K562 (cell line): ENCODE results near the gene TSPAN13. TPM values are rescaled to one million over a fixed set of nuclear protein-coding genes. Genes with fewer than 3 reads are reported as not detected.

Experiments
- ATAC-seq: fragments of 200-7000 bp; cut with Tn5 transposase; 3 replicates; pipeline ENCODE4 v1.9.1; 2020; ENCODE audit warnings: moderate library complexity
- BruUV-seq: library from RNA; stranded (reverse); fragments of 400-500 nt; replicated peaks from 2 replicates; lab custom pipeline; 2021; lab: Mats Ljungman, UMichigan
- CTCF ChIA-PET: fragments of 300-600 bp; formaldehyde crosslinking; extraction: SDS; loops from one replicate; lab custom pipeline; 2021; ENCODE audit warnings: low intra/inter-chr PET ratio; lab: Yijun Ruan, JAX
- POLR2A ChIA-PET: fragments of 300-600, 350-650 bp; sonication (Branson Sonifier 250); formaldehyde crosslinking; extraction: SDS; loops from one replicate; lab custom pipeline; 2021; ENCODE audit warnings: antibody characterized with exemption, inconsistent platforms; lab: Yijun Ruan, JAX
- DNase-seq, 4 experiments: peaks; one replicate each; pipeline versions ENCODE4 v3.0.0 to v3.0.0-alpha.2; 2011 to 2018; ENCODE audit warnings: low spot score in 3 of 4, mixed read lengths in 3 of 4; ENCODE audit errors: extremely low read depth in 1 of 4
- FAIRE-seq: peaks from 2 replicates; lab custom pipeline; 2011; peaks lifted over from hg19 to GRCh38; lab: Jason Lieb, UNC
- H2AFZ ChIP-seq: 2 replicates; pipeline ENCODE4 v1.6.0; 2011; ENCODE audit warnings: low read depth, low read length, control low read depth, inconsistent platforms
- H3K27ac ChIP-seq: fragments of 200-600 bp; 3 replicates; pipeline ENCODE4 v1.8.0; 2011; ENCODE audit warnings: low read depth, mild to moderate bottlenecking, control low read depth, inconsistent platforms, low read length, moderate library complexity, mixed read lengths; ENCODE audit errors: extremely low read depth
- H3K27me3 ChIP-seq, 2 experiments: fragments of 300-600 bp in 1 of 2; 2 replicates in 1 of 2; 3 replicates in 1 of 2; pipeline versions ENCODE4 v1.6.0 to v1.8.0; 2011; ENCODE audit warnings: inconsistent platforms in 2 of 2, low read length in 2 of 2, mild to moderate bottlenecking in 1 of 2, mixed read lengths in 1 of 2, moderate library complexity in 1 of 2; ENCODE audit not compliant: control insufficient read depth in 2 of 2, insufficient read depth in 2 of 2
- H3K36me3 ChIP-seq: fragments of 300-600 bp; 3 replicates; pipeline ENCODE4 v1.8.0; 2011; ENCODE audit warnings: mild to moderate bottlenecking, low read length, inconsistent platforms; ENCODE audit not compliant: control insufficient read depth, insufficient read depth
- H3K4me1 ChIP-seq, 2 experiments: fragments of 200-600 bp in 1 of 2; replicated peaks in 1 of 2; 2 replicates in 1 of 2; 3 replicates in 1 of 2; pipeline versions ENCODE4 v1.5.1 to v1.8.0; 2011; ENCODE audit warnings: inconsistent platforms in 2 of 2, low read length in 2 of 2, mild to moderate bottlenecking in 1 of 2, mixed read lengths in 1 of 2, moderate library complexity in 1 of 2; ENCODE audit not compliant: control insufficient read depth in 2 of 2, insufficient read depth in 2 of 2
- H3K4me2 ChIP-seq: 2 replicates; pipeline ENCODE4 v1.6.1; 2011; ENCODE audit warnings: low read length, control low read depth, inconsistent platforms, mixed read lengths; ENCODE audit not compliant: insufficient read depth
- H3K4me3 ChIP-seq: fragments of 200-600 bp; sonication (generic), shearing (Covaris generic); 2 replicates; pipeline ENCODE4 v1.5.1; 2016; ENCODE audit warnings: control low read depth, inconsistent platforms
- H3K79me2 ChIP-seq: fragments of 200-600 bp; 3 replicates; pipeline ENCODE4 v1.8.0; 2011; ENCODE audit warnings: low read length, inconsistent platforms; ENCODE audit not compliant: control insufficient read depth, insufficient read depth
- H3K9ac ChIP-seq, 2 experiments: 2 replicates each; pipeline versions ENCODE4 v1.6.0 to v1.6.1; 2011; ENCODE audit warnings: low read depth in 2 of 2, low read length in 2 of 2, control low read depth in 1 of 2, inconsistent platforms in 1 of 2, mild to moderate bottlenecking in 1 of 2, mixed read lengths in 1 of 2; ENCODE audit not compliant: insufficient read depth in 1 of 2
- H3K9me1 ChIP-seq: one replicate; pipeline ENCODE4 v1.6.0; 2011; ENCODE audit warnings: inconsistent platforms, mild to moderate bottlenecking, low read length, moderate library complexity; ENCODE audit not compliant: control insufficient read depth, insufficient read depth
- H3K9me3 ChIP-seq: replicated peaks from 2 replicates; pipeline ENCODE4 v1.5.1; 2011; ENCODE audit warnings: low read depth, low read length, inconsistent platforms; ENCODE audit not compliant: control insufficient read depth, insufficient read depth
- H4K20me1 ChIP-seq: replicated peaks from 2 replicates; pipeline ENCODE4 v1.6.1; 2011; ENCODE audit warnings: low read length, inconsistent platforms, mixed read lengths; ENCODE audit not compliant: control insufficient read depth, insufficient read depth
- ARHGAP35 ChIP-seq: fragments of 450-650 bp; IDR thresholded peaks from 2 replicates; pipeline ENCODE4 v1.6.1; 2018; ENCODE audit not compliant: partially characterized antibody
- CC2D1A ChIP-seq: fragments of 450-650 bp; IDR thresholded peaks from 2 replicates; pipeline ENCODE4 v1.6.1; 2017; ENCODE audit warnings: mild to moderate bottlenecking
- CREM ChIP-seq: IDR thresholded peaks from 2 replicates; pipeline ENCODE4 v1.6.1; 2014; ENCODE audit warnings: antibody characterized with exemption, low read depth
- DDX20 ChIP-seq: fragments of 450-650 bp; IDR thresholded peaks from 2 replicates; pipeline ENCODE4 v1.6.1; 2016; ENCODE audit warnings: missing genetic modification characterization, low read depth, mild to moderate bottlenecking, missing compliant biosample characterization, moderate library complexity
- E2F3 ChIP-seq: fragments of 250-450 bp; sonication (Bioruptor Pico); IDR thresholded peaks from 2 replicates; pipeline ENCODE4 v1.4.0; 2020; ENCODE audit warnings: mild to moderate bottlenecking
- ESRRA ChIP-seq: fragments of 450-650 bp; IDR thresholded peaks from 2 replicates; pipeline ENCODE4 v1.6.1; 2014; ENCODE audit warnings: low read depth, mild to moderate bottlenecking, moderate library complexity, borderline replicate concordance
- JUN ChIP-seq, 2 experiments: sonication (generic) in 1 of 2; formaldehyde crosslinking in 1 of 2; IDR thresholded peaks; 2 replicates each; pipeline versions ENCODE4 v1.6.1 to v1.8.0; 2012 to 2022; ENCODE audit warnings: borderline replicate concordance in 2 of 2, mild to moderate bottlenecking in 2 of 2, improper control_type of control experiment in 1 of 2, low read depth in 1 of 2, low read length in 1 of 2, missing genetic modification reagents in 1 of 2
- POLR2B ChIP-seq: fragments of 450-650 bp; IDR thresholded peaks from 2 replicates; pipeline ENCODE4 v1.6.1; 2018; ENCODE audit warnings: low read depth; ENCODE audit not compliant: partially characterized antibody
- REST ChIP-seq, 2 experiments: fragments of 450-650 bp; formaldehyde crosslinking in 1 of 2; IDR thresholded peaks; 2 replicates each; pipeline versions ENCODE4 v1.4.0 to v1.6.1; 2014 to 2020; ENCODE audit warnings: mild to moderate bottlenecking in 2 of 2, borderline replicate concordance in 1 of 2, low read depth in 1 of 2
- SMARCA4 ChIP-seq: fragments of 450-650 bp; IDR thresholded peaks from 2 replicates; pipeline ENCODE4 v1.6.1; 2016
- STAG1 ChIP-seq: sonication (generic); formaldehyde crosslinking; IDR thresholded peaks from 2 replicates; pipeline ENCODE4 v1.5.0; 2020; ENCODE audit warnings: missing genetic modification reagents, borderline replicate concordance
- ZNF263 ChIP-seq: sonication (generic); formaldehyde crosslinking; IDR thresholded peaks from 2 replicates; pipeline ENCODE4 v1.8.0; 2022; ENCODE audit warnings: mild to moderate bottlenecking, missing genetic modification reagents, borderline replicate concordance
- WGBS: fragments of 100-300 bp; shearing (Covaris generic); methylation state at CpG from one replicate; pipeline ENCODE4 v1.1.6; 2016; ENCODE audit warnings: low coverage, mixed read lengths; ENCODE audit not compliant: insufficient coverage; ENCODE audit errors: missing lambda C conversion rate; 5-methylcytosine and 5-hydroxymethylcytosine counted together
- in situ Hi-C: fragments of 300-500 bp; cut with MboI; formaldehyde crosslinking; loops from 4 replicates; pipeline ENCODE4 v1.15.0; 2018; ENCODE audit warnings: inconsistent platforms, mixed read lengths
- intact Hi-C: fragments of 100-400 bp; cut with micrococcal nuclease; formaldehyde crosslinking; loops from 2 replicates; pipeline ENCODE4 v1.14.2; 2022
- polyA plus RNA-seq, 8 experiments: library from polyadenylated mRNA; depleted of rRNA in 4 of 8; stranded (reverse) in 5 of 8; unstranded in 3 of 8; fragments of >200 nt; fragmentation: Nextera tagmentation in 2 of 8; fragmentation: Illumina TruSeq in 1 of 8; extraction: Ambion mirVana in 2 of 8; extraction: Trizol in 1 of 8; gene quantifications; 2 replicates each; pipeline versions ENCODE4 v1.2.1 to v1.2.3, GENCODE V29; 2011 to 2014; ENCODE audit warnings: inconsistent platforms in 1 of 8, missing spikeins in 1 of 8
- total RNA-seq, 7 experiments: library from RNA; depleted of rRNA in 6 of 7; stranded (reverse); fragments of >200 nt in 6 of 7; fragmentation: Illumina TruSeq in 2 of 7; extraction: Trizol in 2 of 7; gene quantifications; 2 replicates each; pipeline versions ENCODE4 v1.2.1 to v1.2.3, GENCODE V29; 2011 to 2021; ENCODE audit warnings: low replicate concordance in 1 of 7

Gene TSPAN13
- total and polyA plus RNA-seq, 9 of the 15 experiments (the other 6 are each of a cell fraction or from before 2014, with no cell fraction given), result 7.8 to 46.3 (median 20.0) TPM

- peak; percentile 70 for FAIRE-seq
- POLR2A ChIA-PET, result interaction anchor here (1.6 kb wide), 1 partner anchor 9 kb away, joined by 7 read pairs; no protein-coding TSS in a partner anchor
- peak; percentile 26; the same call in 1 of the 2 replicates for TF ChIP-seq ESRRA
- TF ChIP-seq SMARCA4, result peak; percentile 16; the same call in 1 of the 2 replicates
- TF ChIP-seq REST (IDR thresholded peaks at IDR 0.05; ENCODE audit: borderline replicate concordance), result peak; percentile 20; the same call in 1 of the 2 replicates
- TF ChIP-seq REST (CRISPR knock-in tag; IDR thresholded peaks at IDR 0.05; ENCODE audit: low read depth), result no peak
- TF ChIP-seq CC2D1A, result no peak
- no peak for TF ChIP-seq STAG1 (CRISPR knock-in tag)
- TF ChIP-seq DDX20 (tag), result no peak
- TF ChIP-seq CREM, result 0 out of 2 replicates have a peak, but pooled peaks have one; percentile 15
- no peak for TF ChIP-seq ARHGAP35
- TF ChIP-seq E2F3, result no peak
- no peak for TF ChIP-seq ZNF263 (CRISPR knock-in tag)
- no peak for TF ChIP-seq POLR2B
- TF ChIP-seq JUN (IDR thresholded peaks at IDR 0.05; ENCODE audit: borderline replicate concordance, low read depth, low read length), result peak; percentile 61; the same call in 1 of the 2 replicates
- TF ChIP-seq JUN (CRISPR knock-in tag; IDR thresholded peaks at IDR 0.05; ENCODE audit: borderline replicate concordance), result no peak
These were observed 44.6 kb upstream of the TSPAN13 start for GRCh38 chr7:16708980-16709379.

More at GRCh38 chr7:16708980-16709379, 44.6 kb upstream of the TSPAN13 start:
- intact Hi-C loops (loop anchor here (10.0 kb wide), 1 partner anchor 46 kb away; the partner anchor contains the start of gene TSPAN13), in situ Hi-C loops (no loop called here)
- no peaks in the 10 kb centered on the region for H3K27me3 ChIP-seq
- no peak overlapping the region for H2AFZ ChIP-seq
- H3K9me3 ChIP-seq, result no peaks in the 10 kb centered on the region
- peaks cover 49% of the 10 kb centered on the region for H3K36me3 ChIP-seq
- H4K20me1 ChIP-seq, result no peaks in the 10 kb centered on the region
- no peak overlapping the region for H3K9ac ChIP-seq
- H3K4me1 ChIP-seq, result peaks cover 0 to 5% of the 10 kb centered on the region in 2 experiments; a peak in 1 of 5 replicates
- no peaks in the 10 kb centered on the region for H3K9me1 ChIP-seq
- BruUV-seq, result no TSS peak
- no peaks in the 10 kb centered on the region for H3K79me2 ChIP-seq
- H3K4me3 ChIP-seq, result no peak overlapping the region
- CTCF ChIA-PET, result no interaction called here
- 61% methylated on average over 3 of the region's 3 CpGs for WGBS
- no peak overlapping the region for H3K4me2 ChIP-seq
- peak; percentile 74 for ATAC-seq
- DNase-seq, result peak in 1 of 4 experiments; percentile 56
- H3K27ac ChIP-seq, result peak overlapping the region; percentile 43; the same call in 1 of the 3 replicates
